Measurements from ENCODE around the gene CHST11. TPM values are rescaled to one million over a fixed set of nuclear protein-coding genes. Genes with fewer than 3 reads are reported as not detected.

CHST11 gene
- total RNA-seq, 1 experiment from 2014 or later = 0.25 TPM

GRCh38 chr12:104415342-104415980 is 41.3 kb upstream of the CHST11 start:
- Histone ChIP-seq H3K27me3 (replicated peaks; ENCODE audit: control insufficient read depth, insufficient read depth, low read length) (no peaks in the 10 kb centered on the region; the same call in 1 of the 2 replicates), H3K4me1 (no peaks in the 10 kb centered on the region), H3K4me3 (ENCODE audit: low read depth, low read length) (no peak overlapping the region), H3K9me3 (no peaks in the 10 kb centered on the region), H3K36me3 (ENCODE audit: control insufficient read depth, insufficient read depth, low read length) (no peaks in the 10 kb centered on the region)
- peaks cover 5% of the 10 kb centered on the region for H3K4me1 Mint-ChIP-seq (ENCODE audit: low read depth, unreplicated experiment)
- intact Hi-C loops (cut with micrococcal nuclease; ENCODE audit: unreplicated experiment) = no loop called here
- ChIA-PET POLR2A (no interaction called here), CTCF (no interaction called here)
- no peaks in the 10 kb centered on the region for H3K9me3 Mint-ChIP-seq (ENCODE audit: unreplicated experiment)
- no peak for DNase-seq
- no peak overlapping the region for H3K4me3 Mint-ChIP-seq (ENCODE audit: unreplicated experiment)
- no peak overlapping the region for H3K27ac Mint-ChIP-seq (ENCODE audit: unreplicated experiment)
- no peaks in the 10 kb centered on the region for H3K27me3 Mint-ChIP-seq (ENCODE audit: insufficient read depth, unreplicated experiment)
- H3K36me3 Mint-ChIP-seq (ENCODE audit: insufficient read depth, unreplicated experiment) = no peaks in the 10 kb centered on the region
- no TSS peak for BruUV-seq (replicated peaks)
- no peak for TF ChIP-seq CTCF (IDR thresholded peaks at IDR 0.05; ENCODE audit: insufficient read depth in 1 of 2, low read depth in 1 of 2, low read length in 1 of 2, severe bottlenecking in 1 of 2, unreplicated experiment in 1 of 2)

- intact Hi-C loops (cut with micrococcal nuclease; ENCODE audit: unreplicated experiment) = no loop called here
- H3K4me3 ChIP-seq (ENCODE audit: low read depth, low read length) = no peak overlapping the region
- no peaks in the 10 kb centered on the region for H3K36me3 ChIP-seq (ENCODE audit: control insufficient read depth, insufficient read depth, low read length)
- BruUV-seq (replicated peaks) = no TSS peak
- ChIA-PET CTCF (no interaction called here), POLR2A (no interaction called here)
- DNase-seq = no peak
- no peaks in the 10 kb centered on the region for H3K36me3 Mint-ChIP-seq (ENCODE audit: insufficient read depth, unreplicated experiment)
- no peaks in the 10 kb centered on the region for H3K27me3 Mint-ChIP-seq (ENCODE audit: insufficient read depth, unreplicated experiment)
- no peaks in the 10 kb centered on the region for H3K4me1 ChIP-seq
- H3K27ac Mint-ChIP-seq (ENCODE audit: unreplicated experiment) = no peak overlapping the region
- H3K9me3 ChIP-seq = no peaks in the 10 kb centered on the region
- H3K9me3 Mint-ChIP-seq (ENCODE audit: unreplicated experiment) = no peaks in the 10 kb centered on the region
- H3K27me3 ChIP-seq (replicated peaks; ENCODE audit: control insufficient read depth, insufficient read depth, low read length) = no peaks in the 10 kb centered on the region; the same call in 1 of the 2 replicates
- H3K4me1 Mint-ChIP-seq (ENCODE audit: low read depth, unreplicated experiment) = peaks cover 5% of the 10 kb centered on the region
- no peak overlapping the region for H3K4me3 Mint-ChIP-seq (ENCODE audit: unreplicated experiment)
- no peak for TF ChIP-seq CTCF (IDR thresholded peaks at IDR 0.05; ENCODE audit: insufficient read depth in 1 of 2, low read depth in 1 of 2, low read length in 1 of 2, severe bottlenecking in 1 of 2, unreplicated experiment in 1 of 2)
Observed at GRCh38 chr12:104416136-104416535, 40.6 kb upstream of the CHST11 start.

GRCh38 chr12:104416585-104416984 is 40.2 kb upstream of the CHST11 start:
- DNase-seq = no peak
- no peaks in the 10 kb centered on the region for H3K9me3 ChIP-seq
- no peak for TF ChIP-seq CTCF (IDR thresholded peaks at IDR 0.05; ENCODE audit: insufficient read depth in 1 of 2, low read depth in 1 of 2, low read length in 1 of 2, severe bottlenecking in 1 of 2, unreplicated experiment in 1 of 2)
- Mint-ChIP-seq H3K27ac (ENCODE audit: unreplicated experiment) (no peak overlapping the region), H3K4me1 (ENCODE audit: low read depth, unreplicated experiment) (peaks cover 3% of the 10 kb centered on the region), H3K9me3 (ENCODE audit: unreplicated experiment) (no peaks in the 10 kb centered on the region), H3K27me3 (ENCODE audit: insufficient read depth, unreplicated experiment) (no peaks in the 10 kb centered on the region), H3K36me3 (ENCODE audit: insufficient read depth, unreplicated experiment) (no peaks in the 10 kb centered on the region), H3K4me3 (ENCODE audit: unreplicated experiment) (no peak overlapping the region)
- ChIA-PET POLR2A (no interaction called here), CTCF (no interaction called here)
- no peaks in the 10 kb centered on the region for H3K36me3 ChIP-seq (ENCODE audit: control insufficient read depth, insufficient read depth, low read length)
- H3K27me3 ChIP-seq (replicated peaks; ENCODE audit: control insufficient read depth, insufficient read depth, low read length) = no peaks in the 10 kb centered on the region; the same call in 1 of the 2 replicates
- no peak overlapping the region for H3K4me3 ChIP-seq (ENCODE audit: low read depth, low read length)
- intact Hi-C loops (cut with micrococcal nuclease; ENCODE audit: unreplicated experiment) = no loop called here
- no TSS peak for BruUV-seq (replicated peaks)
- H3K4me1 ChIP-seq = no peaks in the 10 kb centered on the region

Measured in Caco-2 (cell line).